MV-4-11 (cell line): ENCODE measurements around the gene RAB22A.

Source experiments
- DNase-seq: peaks from one replicate; lab custom pipeline; 2025; lab: John Stamatoyannopoulos, UW

Gene RAB22A

GRCh38 chr20:58309591-58310290 lies at the start of gene RAB22A:
RAB22A (plus strand) TSS chr20:58309715; CDS start chr20:58309977, 262 bp downstream.
- peak; percentile 51 for DNase-seq

GRCh38 chr20:58260006-58260405 lies 49.5 kb upstream of the RAB22A start:
- no peak for DNase-seq

GRCh38 chr20:58261660-58262059 lies 47.9 kb upstream of the RAB22A start:
- DNase-seq: no peak

- no peak for DNase-seq
Measured at GRCh38 chr20:58264271-58264670, 45.2 kb upstream of the RAB22A start.

GRCh38 chr20:58267389-58268215 lies 41.9 kb upstream of the RAB22A start:
- no peak for DNase-seq

- DNase-seq: no peak
Measured at GRCh38 chr20:58268421-58268821, 41.1 kb upstream of the RAB22A start.

- DNase-seq: no peak
Measured at GRCh38 chr20:58268936-58269619, 40.4 kb upstream of the RAB22A start.

GRCh38 chr20:58271606-58272351 lies 37.7 kb upstream of the RAB22A start:
- no peak for DNase-seq

GRCh38 chr20:58274384-58274783 lies 35.1 kb upstream of the RAB22A start:
- DNase-seq: no peak

- DNase-seq: no peak
Measured at GRCh38 chr20:58277107-58277506, 32.4 kb upstream of the RAB22A start.

- no peak for DNase-seq
Measured at GRCh38 chr20:58277578-58278472, 31.7 kb upstream of the RAB22A start.

- DNase-seq: no peak
Measured at GRCh38 chr20:58286729-58287128, 22.8 kb upstream of the RAB22A start.

- DNase-seq: no peak
Measured at GRCh38 chr20:58287638-58288037, 21.9 kb upstream of the RAB22A start.

- no peak for DNase-seq
Measured at GRCh38 chr20:58289143-58289542, 20.4 kb upstream of the RAB22A start.

- DNase-seq: no peak
Measured at GRCh38 chr20:58293453-58293852, 16.1 kb upstream of the RAB22A start.

GRCh38 chr20:58294497-58295455 lies 14.7 kb upstream of the RAB22A start:
- no peak for DNase-seq

- DNase-seq: no peak
Measured at GRCh38 chr20:58296051-58296837, 13.3 kb upstream of the RAB22A start.

GRCh38 chr20:58297394-58297793 lies 12.1 kb upstream of the RAB22A start:
- DNase-seq: no peak

GRCh38 chr20:58300321-58300720 lies 9.2 kb upstream of the RAB22A start:
- no peak for DNase-seq
